Stomach smooth muscle (tissue), 2 donors: ENCODE data around the gene ASPDH.

ENCODE experiments used
- H3K27ac ChIP-seq: one replicate; pipeline ENCODE4 v1.7.0; 2013; ENCODE audit warnings: mild to moderate bottlenecking, low read length, inconsistent platforms
- H3K27me3 ChIP-seq, 2 donors: one replicate each; pipeline ENCODE4 v1.7.0; 2013; ENCODE audit warnings: low read length in 2 of 2; ENCODE audit not compliant: insufficient read depth in 2 of 2, control insufficient read depth in 1 of 2
- H3K36me3 ChIP-seq, 2 donors: one replicate each; pipeline ENCODE4 v1.7.0; 2013; ENCODE audit warnings: low read length in 2 of 2; ENCODE audit not compliant: control insufficient read depth in 2 of 2, insufficient read depth in 2 of 2
- H3K4me1 ChIP-seq: one replicate; pipeline ENCODE4 v1.7.0; 2013; ENCODE audit warnings: low read length; ENCODE audit not compliant: control insufficient read depth, insufficient read depth
- H3K4me3 ChIP-seq, 2 donors: one replicate each; pipeline ENCODE4 v1.7.0; 2013; ENCODE audit warnings: low read length in 2 of 2
- H3K9ac ChIP-seq, 2 donors: one replicate each; pipeline ENCODE4 v1.7.0; 2013; ENCODE audit warnings: low read length in 2 of 2, mild to moderate bottlenecking in 1 of 2
- H3K9me3 ChIP-seq, 2 donors: one replicate each; pipeline ENCODE4 v1.7.0; 2013; ENCODE audit warnings: low read length in 2 of 2; ENCODE audit not compliant: control insufficient read depth in 2 of 2
- donor health status: healthy.
- donor health status: Pancreatic carcinoma.

Gene ASPDH

DNA sequence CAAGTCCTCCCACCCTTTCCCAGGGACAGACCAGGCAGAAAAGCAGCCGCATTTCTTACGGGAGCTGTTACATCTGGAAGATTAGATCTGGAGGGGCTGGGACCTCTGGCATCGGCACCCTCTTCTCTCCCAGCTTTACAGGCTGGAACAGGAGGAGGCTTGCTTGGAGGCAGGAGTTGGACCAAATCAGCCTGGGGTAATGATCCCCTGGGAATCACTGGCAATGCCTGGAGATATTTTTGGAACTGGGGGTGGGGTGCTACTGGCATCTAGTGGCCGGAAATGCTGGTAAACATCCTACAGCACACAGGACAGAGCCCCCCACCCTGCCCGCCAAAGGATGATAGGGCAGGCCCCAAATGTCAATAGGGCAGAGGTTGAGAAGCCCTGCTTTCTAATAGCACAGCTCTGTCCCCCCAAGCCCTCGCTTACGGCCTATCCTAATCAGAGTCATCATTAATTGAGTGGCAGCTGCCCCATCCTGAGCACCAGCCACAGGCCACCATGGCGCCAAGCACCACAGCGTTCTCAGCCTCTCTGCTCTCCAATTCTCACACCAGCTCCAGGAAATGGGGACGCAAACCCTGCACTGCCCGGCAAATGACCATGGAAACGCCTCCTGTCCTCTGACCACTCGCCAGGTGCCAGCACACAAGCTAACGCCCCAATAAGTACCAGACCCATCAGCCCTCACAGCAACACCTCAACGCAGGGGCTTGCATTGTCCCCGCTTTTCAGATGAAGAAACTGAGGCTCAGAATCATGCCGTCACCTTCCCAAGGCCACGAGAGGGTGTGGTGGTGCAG is 33.9 kb upstream of the ASPDH start:
- Histone ChIP-seq H3K9ac (no peak overlapping the region), H3K9me3 (no peaks in the 10 kb centered on the region), H3K36me3 (no peaks in the 10 kb centered on the region), H3K4me1 (peaks cover 7% of the 10 kb centered on the region), H3K27me3 (peaks cover 14 to 23% of the 10 kb centered on the region in 2 donors), H3K27ac (no peak overlapping the region), H3K4me3 (no peak overlapping the region)

DNA sequence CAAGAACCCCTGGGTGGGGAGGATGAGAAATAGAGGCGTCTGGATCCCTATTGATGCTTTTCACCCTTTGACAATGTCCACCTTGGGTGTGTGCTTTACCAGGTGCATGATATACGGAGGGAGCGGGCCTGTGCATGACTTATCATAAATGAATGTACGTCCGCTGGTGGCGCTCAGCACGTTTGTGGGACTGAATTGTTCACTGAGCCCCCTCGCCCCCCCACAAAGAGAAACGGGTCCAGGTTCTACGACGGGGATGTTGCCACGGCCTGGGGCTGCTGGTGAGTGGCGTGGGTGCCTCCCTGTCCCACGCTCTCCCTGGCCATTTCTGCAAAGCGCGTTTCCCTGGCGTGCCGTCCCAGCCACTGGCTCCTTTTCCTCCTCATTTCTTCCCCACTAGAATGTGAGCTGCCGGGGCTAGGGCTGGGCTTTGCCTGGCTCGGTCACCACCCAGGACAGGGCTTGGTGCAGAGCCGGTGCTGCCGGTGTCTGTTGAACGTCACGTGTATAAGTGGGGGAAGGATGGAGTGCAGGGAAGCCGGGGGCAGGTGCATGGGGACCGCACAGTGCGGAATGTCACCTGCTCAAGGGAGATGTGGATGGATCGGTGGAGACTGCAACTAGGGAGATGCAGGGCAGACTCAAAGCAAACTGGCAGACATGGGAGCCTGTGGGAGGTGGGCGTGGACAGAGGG is 33.0 kb upstream of the ASPDH start:
- H3K36me3 ChIP-seq: no peaks in the 10 kb centered on the region
- no peak overlapping the region for H3K9ac ChIP-seq
- no peaks in the 10 kb centered on the region for H3K9me3 ChIP-seq
- H3K27ac ChIP-seq: no peak overlapping the region
- peaks cover 8 to 18% of the 10 kb centered on the region in 2 donors for H3K27me3 ChIP-seq
- no peak overlapping the region for H3K4me3 ChIP-seq
- peaks cover 5% of the 10 kb centered on the region for H3K4me1 ChIP-seq

DNA sequence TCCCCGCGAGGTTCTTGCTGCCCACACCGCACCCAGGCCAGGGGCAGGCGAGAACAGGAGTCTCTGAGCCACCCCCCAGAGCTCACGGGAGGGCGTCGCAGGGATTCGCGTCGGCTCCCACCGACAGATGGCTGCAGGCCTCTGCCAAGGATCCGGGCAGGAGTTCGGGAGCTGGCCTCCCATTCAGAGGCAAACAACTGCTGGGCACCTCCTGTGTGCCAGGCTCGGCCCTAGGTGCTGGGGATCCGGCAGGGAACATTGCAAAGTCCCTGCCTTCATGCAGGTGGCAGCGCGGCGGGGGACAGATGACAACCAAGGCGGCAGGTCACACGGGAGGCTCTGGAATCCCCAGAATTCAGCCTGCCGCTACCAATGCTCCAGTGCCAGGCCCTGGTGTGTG is 29.2 kb upstream of the ASPDH start:
- H3K9me3 ChIP-seq: no peaks in the 10 kb centered on the region
- H3K9ac ChIP-seq: no peak overlapping the region
- H3K27ac ChIP-seq: no peak overlapping the region
- H3K36me3 ChIP-seq: no peaks in the 10 kb centered on the region
- H3K27me3 ChIP-seq: no peaks in the 10 kb centered on the region
- H3K4me1 ChIP-seq: no peaks in the 10 kb centered on the region
- H3K4me3 ChIP-seq: no peak overlapping the region

DNA sequence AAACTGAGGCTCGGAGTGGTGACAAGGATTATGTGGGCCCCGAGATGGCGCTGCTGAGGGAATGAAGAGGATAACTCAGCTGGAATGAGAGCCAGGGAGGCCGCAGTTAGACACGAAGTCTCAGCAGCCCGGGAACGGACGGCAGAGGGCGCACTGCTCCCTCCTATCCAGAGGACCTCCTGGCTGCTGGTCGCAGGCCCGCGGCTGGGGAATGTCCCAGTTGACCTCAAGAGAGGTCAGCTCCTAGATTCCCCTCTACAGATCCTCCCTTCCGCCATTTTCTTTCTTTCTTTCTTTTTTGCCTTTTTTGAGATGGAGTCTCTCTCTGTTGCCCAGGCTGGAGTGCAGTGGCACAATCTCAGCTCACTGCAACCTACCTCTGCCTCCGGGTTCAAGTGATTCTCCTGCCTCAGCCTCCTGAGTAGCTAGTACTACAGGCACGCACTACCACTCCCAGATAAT is 24.1 kb upstream of the ASPDH start:
- Histone ChIP-seq H3K4me1 (no peaks in the 10 kb centered on the region), H3K9me3 (peaks cover under 1 to 4% of the 10 kb centered on the region in 2 donors), H3K27ac (no peak overlapping the region), H3K9ac (no peak overlapping the region), H3K36me3 (no peaks in the 10 kb centered on the region), H3K4me3 (no peak overlapping the region), H3K27me3 (peaks cover 2 to 4% of the 10 kb centered on the region in 2 donors)

DNA sequence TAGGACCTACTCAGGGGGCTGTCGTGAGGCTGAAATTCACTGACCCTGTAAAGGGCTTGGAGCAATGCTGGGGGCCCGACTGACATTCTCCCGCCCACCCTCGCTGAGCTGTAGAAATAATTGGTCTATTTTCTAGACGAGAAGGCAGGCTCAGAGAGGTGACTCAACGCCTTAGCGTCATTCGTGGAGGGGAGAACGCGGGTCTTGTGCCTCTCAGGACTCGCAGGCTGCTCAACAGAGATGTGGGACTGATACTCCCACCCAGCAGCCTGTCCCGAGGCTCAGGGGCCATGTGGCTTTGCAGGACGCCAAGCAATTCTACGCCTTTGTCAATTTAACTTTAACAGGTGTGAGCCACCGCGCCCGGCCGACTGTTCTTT is 23.6 kb upstream of the ASPDH start:
- no peak overlapping the region for H3K9ac ChIP-seq
- H3K4me1 ChIP-seq: no peaks in the 10 kb centered on the region
- peaks cover 4 to 6% of the 10 kb centered on the region in 2 donors for H3K27me3 ChIP-seq
- no peak overlapping the region for H3K27ac ChIP-seq
- peaks cover 6 to 9% of the 10 kb centered on the region in 2 donors for H3K9me3 ChIP-seq
- H3K36me3 ChIP-seq: no peaks in the 10 kb centered on the region
- H3K4me3 ChIP-seq: no peak overlapping the region

DNA sequence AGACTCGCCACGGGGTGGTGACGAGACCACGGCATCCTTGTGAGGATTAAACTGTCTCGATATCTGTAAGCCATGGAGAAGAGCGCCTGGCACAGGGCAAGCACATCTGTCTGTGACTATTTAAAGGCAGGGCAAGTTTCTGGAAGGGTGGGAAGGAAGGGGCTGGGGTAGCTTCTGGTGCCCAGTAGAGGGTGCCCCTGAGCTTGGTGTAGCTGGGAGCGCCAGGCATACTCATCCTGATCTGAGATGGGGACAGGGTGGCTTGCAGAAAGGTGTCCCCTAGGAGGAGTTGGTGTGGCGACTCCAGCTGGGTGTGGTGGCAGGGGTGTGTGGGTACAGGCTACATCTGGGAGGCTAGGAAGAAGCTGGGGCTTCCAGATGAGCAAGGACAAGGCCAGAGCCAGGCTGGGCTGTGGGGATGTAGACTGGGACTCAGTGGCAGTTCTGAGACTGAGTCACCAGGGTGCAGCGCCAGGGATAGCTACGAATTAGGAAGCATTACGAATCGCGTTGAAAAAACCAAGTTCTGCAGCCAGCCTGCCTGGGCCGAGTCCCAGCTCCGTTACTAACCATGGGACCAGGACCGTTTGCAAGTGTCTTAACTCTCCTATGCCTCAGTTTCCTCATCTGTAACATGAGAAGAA is 23.1 kb upstream of the ASPDH start:
- Histone ChIP-seq H3K27ac (no peak overlapping the region), H3K27me3 (peaks cover 4 to 9% of the 10 kb centered on the region in 2 donors), H3K4me3 (no peak overlapping the region), H3K4me1 (no peaks in the 10 kb centered on the region), H3K9me3 (peaks cover 6 to 11% of the 10 kb centered on the region in 2 donors), H3K9ac (no peak overlapping the region), H3K36me3 (no peaks in the 10 kb centered on the region)

DNA sequence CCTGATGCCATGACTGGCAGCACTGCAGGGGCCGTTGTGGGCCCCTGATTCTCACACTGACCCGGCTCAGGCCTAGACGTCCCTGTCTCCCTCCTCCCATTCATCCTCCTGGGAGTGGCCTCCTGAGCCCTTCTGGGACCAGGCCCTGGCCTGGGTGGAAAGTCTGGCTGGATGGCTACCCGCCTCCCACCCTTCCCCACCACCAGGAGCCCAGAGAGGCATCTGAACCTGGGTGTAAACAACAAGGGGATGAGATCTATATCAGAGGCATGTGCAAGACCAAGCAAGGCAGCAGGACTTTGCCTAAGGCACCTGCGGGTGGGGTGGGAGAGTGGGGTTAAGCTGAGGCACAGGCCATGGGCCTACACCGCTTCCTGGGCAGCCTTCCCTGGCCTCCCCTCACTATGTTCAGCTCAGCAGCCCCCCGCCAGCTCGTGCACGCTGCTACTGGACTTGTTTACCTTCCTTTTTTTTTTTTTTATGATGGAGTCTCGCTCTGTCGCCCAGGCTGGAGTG is 22.0 kb upstream of the ASPDH start:
- Histone ChIP-seq H3K27me3 (peaks cover 11 to 13% of the 10 kb centered on the region in 2 donors), H3K27ac (no peak overlapping the region), H3K36me3 (no peaks in the 10 kb centered on the region), H3K9me3 (peaks cover 6 to 11% of the 10 kb centered on the region in 2 donors), H3K4me3 (no peak overlapping the region), H3K9ac (no peak overlapping the region), H3K4me1 (no peaks in the 10 kb centered on the region)

DNA sequence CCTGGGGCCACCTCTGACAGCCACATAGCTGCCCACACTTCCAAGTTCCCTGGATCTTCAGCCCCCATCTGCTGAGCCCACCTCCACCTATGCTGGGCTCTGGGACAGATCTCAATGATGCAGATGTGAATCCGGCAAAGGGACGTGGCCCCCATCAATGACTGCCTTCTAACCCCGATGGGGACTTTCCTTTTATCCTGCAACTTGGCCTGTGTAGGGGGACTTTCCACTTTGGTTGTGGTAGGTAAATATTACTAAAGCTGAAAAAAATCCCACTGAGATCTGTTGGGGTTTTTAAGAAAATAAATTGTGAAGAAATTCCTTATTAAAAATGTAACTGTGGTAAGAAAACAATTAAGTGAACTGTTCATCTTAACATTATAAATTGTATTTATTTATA is 20.8 kb upstream of the ASPDH start:
- no peaks in the 10 kb centered on the region for H3K36me3 ChIP-seq
- no peak overlapping the region for H3K4me3 ChIP-seq
- H3K9me3 ChIP-seq: peaks cover 6 to 11% of the 10 kb centered on the region in 2 donors
- H3K4me1 ChIP-seq: no peaks in the 10 kb centered on the region
- no peak overlapping the region for H3K9ac ChIP-seq
- H3K27ac ChIP-seq: no peak overlapping the region
- H3K27me3 ChIP-seq: peaks cover 11 to 13% of the 10 kb centered on the region in 2 donors

DNA sequence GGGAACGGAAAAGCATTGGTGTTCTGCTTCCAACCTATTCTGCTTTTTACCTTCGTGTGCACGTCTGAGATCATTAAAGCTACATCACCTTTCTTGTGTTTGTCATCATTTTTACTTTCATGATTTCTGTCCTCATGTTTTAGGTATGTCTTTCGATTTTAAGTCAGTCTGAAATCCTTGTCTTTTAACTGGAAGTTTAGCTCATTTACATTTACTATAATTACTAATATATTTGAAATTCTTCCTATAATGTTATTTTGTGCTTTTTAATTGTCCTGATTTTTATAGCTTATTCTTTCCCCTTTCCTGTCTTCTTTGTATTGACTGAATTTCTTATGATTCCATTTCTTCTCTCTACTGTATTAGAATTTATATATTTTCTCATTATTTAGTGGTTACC is 19.2 kb upstream of the ASPDH start:
- peaks cover 6 to 11% of the 10 kb centered on the region in 2 donors for H3K9me3 ChIP-seq
- H3K36me3 ChIP-seq: no peaks in the 10 kb centered on the region
- H3K4me3 ChIP-seq: no peak overlapping the region
- H3K27ac ChIP-seq: no peak overlapping the region
- no peaks in the 10 kb centered on the region for H3K4me1 ChIP-seq
- H3K27me3 ChIP-seq: peaks cover 11 to 13% of the 10 kb centered on the region in 2 donors
- no peak overlapping the region for H3K9ac ChIP-seq

DNA sequence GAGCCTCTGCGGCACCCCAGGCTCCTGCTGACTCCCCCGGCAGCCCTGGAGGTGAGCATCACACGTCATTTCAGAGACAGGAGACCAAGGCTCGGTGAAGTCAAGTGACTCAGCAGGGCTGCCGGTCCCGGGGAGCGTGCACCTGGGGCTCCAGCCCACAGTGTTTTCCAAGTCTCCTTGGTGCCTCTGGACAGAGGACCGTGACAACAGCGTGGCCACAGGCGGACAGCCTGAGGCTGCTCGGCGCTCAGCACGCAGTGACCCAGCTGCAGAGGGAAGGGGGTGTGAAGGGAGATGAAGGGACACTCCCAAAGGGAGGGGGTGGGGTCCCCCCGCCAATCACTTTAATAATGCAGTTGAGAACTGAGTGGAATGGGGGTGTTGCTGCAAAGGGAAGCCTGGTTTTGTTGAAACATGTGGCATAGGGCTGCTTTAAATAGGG is 17.5 kb upstream of the ASPDH start:
- H3K27me3 ChIP-seq: peaks cover 8 to 11% of the 10 kb centered on the region in 2 donors
- no peak overlapping the region for H3K4me3 ChIP-seq
- H3K36me3 ChIP-seq: no peaks in the 10 kb centered on the region
- H3K4me1 ChIP-seq: no peaks in the 10 kb centered on the region
- no peak overlapping the region for H3K27ac ChIP-seq
- H3K9ac ChIP-seq: no peak overlapping the region
- peaks cover 6 to 11% of the 10 kb centered on the region in 2 donors for H3K9me3 ChIP-seq
